Measurements from ENCODE around the gene UBE3C.

UBE3C gene

DNA sequence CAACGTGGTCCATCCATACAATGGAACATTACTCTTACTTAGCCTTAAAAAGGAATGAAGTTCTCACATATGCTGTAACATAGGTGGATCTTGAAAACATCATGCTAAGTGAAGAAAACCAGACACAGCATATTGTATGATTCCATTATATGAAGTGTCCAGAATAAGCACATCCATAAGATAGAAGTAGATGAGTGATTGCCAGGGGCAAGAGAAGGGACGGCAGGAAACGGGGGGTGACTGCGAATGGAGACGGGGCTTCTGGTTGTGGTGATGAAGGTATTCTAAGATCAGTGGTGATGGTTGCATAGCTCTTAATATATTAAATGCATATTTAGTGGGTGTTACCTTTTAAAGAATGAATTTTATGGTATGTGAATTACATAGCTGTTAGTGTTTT, 29.8 kb downstream of the UBE3C start:
- TF ChIP-seq, protein P1, sequence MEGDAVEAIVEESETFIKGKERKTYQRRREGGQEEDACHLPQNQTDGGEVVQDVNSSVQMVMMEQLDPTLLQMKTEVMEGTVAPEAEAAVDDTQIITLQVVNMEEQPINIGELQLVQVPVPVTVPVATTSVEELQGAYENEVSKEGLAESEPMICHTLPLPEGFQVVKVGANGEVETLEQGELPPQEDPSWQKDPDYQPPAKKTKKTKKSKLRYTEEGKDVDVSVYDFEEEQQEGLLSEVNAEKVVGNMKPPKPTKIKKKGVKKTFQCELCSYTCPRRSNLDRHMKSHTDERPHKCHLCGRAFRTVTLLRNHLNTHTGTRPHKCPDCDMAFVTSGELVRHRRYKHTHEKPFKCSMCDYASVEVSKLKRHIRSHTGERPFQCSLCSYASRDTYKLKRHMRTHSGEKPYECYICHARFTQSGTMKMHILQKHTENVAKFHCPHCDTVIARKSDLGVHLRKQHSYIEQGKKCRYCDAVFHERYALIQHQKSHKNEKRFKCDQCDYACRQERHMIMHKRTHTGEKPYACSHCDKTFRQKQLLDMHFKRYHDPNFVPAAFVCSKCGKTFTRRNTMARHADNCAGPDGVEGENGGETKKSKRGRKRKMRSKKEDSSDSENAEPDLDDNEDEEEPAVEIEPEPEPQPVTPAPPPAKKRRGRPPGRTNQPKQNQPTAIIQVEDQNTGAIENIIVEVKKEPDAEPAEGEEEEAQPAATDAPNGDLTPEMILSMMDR (IDR thresholded peaks at IDR 0.05; ENCODE audit: low read depth, low read length, missing control alignments), result no peak
- no peak overlapping the region for H3K4me3 ChIP-seq (replicated peaks; ENCODE audit: low read depth, low read length)
- DNase-seq (ENCODE audit: extremely low read depth, low read depth), result no peak

DNA sequence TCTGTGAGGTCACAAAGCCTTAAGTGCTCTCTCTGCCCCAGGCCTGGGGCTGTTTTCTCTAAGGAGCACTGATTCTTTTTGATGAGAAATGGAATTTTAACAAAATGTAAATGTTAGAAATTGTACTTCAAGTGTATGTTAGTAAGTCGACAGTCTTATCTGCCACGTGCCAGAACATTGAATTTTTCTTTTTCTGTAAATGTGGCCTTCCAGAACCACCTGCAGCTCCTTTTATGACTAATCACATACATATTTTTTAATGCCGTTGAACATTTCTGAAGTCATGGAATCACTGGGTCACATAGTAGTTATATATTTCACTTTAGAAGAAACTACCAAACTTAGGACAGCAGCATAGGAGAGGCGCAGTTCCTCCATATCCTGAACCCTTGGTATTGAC, 38.0 kb downstream of the UBE3C start:
- TF ChIP-seq, protein P1 (IDR thresholded peaks at IDR 0.05; ENCODE audit: low read depth, low read length, missing control alignments), result no peak
- no peak overlapping the region for H3K4me3 ChIP-seq (replicated peaks; ENCODE audit: low read depth, low read length)
- no peak for DNase-seq (ENCODE audit: extremely low read depth, low read depth)

DNA sequence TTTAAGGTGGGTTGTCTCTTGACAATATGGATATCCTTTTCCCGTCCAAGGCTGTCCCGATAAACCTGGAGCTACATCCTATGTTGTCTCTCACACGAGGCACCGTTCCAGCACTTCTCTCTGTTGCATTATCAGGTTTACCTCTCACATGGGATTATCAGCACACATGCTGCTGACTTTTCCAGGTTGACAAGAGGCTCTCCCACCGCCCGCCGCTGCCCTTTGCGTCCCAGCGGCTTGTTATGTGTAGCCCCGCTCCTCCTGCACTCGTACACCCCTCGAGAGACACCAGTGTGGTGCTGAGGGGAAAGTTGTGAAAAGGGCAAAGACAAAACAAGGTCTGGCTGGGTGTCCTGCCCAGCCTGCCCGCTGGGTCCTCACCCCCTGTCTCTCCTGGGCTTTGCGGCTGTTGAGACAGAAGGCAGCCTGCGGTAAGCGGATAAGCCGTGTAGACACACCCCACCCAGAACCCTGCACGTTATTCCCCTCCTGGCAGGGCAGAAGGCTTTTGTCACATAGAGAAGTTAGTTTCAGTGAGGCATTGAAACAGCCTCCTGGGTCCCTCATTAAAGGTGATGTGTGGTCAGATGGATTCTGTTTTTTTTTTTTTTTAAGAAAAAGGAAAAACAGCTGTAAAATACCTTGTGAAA, 38.7 kb downstream of the UBE3C start:
- no peak overlapping the region for H3K4me3 ChIP-seq (replicated peaks; ENCODE audit: low read depth, low read length)
- TF ChIP-seq, protein P1 (IDR thresholded peaks at IDR 0.05; ENCODE audit: low read depth, low read length, missing control alignments), result no peak
- no peak for DNase-seq (ENCODE audit: extremely low read depth, low read depth)

GRCh38 chr7:157177983-157178381, 39.3 kb downstream of the UBE3C start:
- TF ChIP-seq, protein P1 (IDR thresholded peaks at IDR 0.05; ENCODE audit: low read depth, low read length, missing control alignments), result no peak
- DNase-seq (ENCODE audit: extremely low read depth, low read depth), result no peak
- H3K4me3 ChIP-seq (replicated peaks; ENCODE audit: low read depth, low read length), result no peak overlapping the region

DNA sequence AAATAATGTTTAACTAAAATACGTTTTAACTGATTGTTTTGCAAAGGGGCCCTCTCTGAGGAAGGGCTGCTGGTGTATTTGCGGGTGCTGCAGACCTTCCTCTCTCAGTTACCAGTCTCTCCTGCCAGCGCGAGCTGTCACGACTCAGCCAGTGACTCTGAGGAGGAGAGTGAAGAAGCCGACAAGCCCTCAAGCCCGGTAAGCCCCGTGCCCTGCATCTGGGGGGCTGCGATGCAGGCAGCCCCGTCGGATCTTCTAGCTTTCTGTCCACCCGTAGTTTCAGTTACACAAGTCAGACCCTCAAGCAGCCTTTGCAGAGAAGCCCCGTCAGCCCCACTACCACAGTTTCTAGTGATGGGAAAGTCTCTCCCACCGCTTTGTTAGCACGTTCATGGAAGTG, 45.1 kb downstream of the UBE3C start:
- DNase-seq (ENCODE audit: extremely low read depth, low read depth), result no peak
- no peak overlapping the region for H3K4me3 ChIP-seq (replicated peaks; ENCODE audit: low read depth, low read length)
- TF ChIP-seq, protein P1 (IDR thresholded peaks at IDR 0.05; ENCODE audit: low read depth, low read length, missing control alignments), result no peak

GRCh38 chr7:157188091-157188665, 49.5 kb downstream of the UBE3C start:
- TF ChIP-seq, protein P1 (IDR thresholded peaks at IDR 0.05; ENCODE audit: low read depth, low read length, missing control alignments), result no peak
- H3K4me3 ChIP-seq (replicated peaks; ENCODE audit: low read depth, low read length), result no peak overlapping the region
- no peak for DNase-seq (ENCODE audit: extremely low read depth, low read depth)
